Measurements from ENCODE around the gene SPIRE2. TPM values are rescaled to one million over a fixed set of nuclear protein-coding genes. Genes with fewer than 3 reads are reported as not detected.
"Not testable (repeated sequence)": the region's sequence is repeated elsewhere in the genome, so short reads cannot be mapped to it uniquely, and the experiment has no call there.

The SPIRE2 gene
- total RNA-seq, 4 donors from 2014 or later: 0.27 to 3.6 (median 2.0) TPM

DNA sequence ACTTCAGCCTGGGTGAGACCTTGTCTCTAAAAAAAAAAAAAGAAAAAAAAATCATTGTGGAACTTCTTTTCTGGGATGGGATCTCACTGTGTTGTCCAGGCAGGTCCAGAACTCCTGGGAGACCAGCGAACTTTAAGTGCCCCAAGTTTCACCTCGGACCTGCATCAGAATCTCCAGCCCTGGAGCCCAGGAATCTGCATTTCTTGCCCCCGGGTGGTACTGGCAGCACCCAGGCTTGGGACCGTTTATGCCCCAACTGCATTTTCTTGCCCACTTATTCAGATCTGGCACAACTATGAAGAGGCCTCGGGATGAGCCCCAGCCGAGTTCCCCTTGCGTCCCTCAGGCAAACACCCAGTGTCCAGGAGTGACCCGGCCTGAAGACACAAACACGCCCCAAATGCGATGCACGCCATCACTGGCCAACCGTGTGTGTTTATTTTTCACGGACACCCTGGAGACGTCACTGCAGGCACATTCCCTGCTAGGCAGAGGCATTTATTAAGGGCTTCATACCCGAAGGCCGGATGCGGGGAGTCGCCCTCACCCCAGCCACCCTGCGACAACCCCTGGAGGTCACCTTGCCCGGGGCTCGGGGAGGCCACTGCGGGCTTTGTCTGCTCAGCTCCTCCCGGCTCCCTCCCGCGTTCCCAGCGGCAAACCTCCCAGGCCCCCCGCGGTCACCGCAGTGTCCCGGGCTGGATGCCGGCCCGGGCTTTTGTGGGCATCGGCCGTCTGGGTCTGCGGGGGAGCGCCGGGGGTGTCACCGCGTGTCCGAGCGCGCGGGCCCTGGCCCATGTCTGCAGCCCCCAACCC lies 684 bp upstream of the SPIRE2 start:
- Histone ChIP-seq H3K4me3 (peak overlapping the region; percentile 45 to 63), H3K27ac (peak overlapping the region; percentile 3 to 95 (median 82)), H3K36me3 (no peaks in the 10 kb centered on the region), H3K9me3 (no peaks in the 10 kb centered on the region), H3K27me3 (no peaks in the 10 kb centered on the region), H3K4me1 (peaks cover 0 to 22% (median 8%) of the 10 kb centered on the region in 3 donors)
- TF ChIP-seq POLR2A (IDR thresholded peaks at IDR 0.05): no peak
- TF ChIP-seq EP300 (IDR thresholded peaks at IDR 0.05): no peak
- no peak for TF ChIP-seq POLR2AphosphoS5 (IDR thresholded peaks at IDR 0.05)
- TF ChIP-seq, protein P1, sequence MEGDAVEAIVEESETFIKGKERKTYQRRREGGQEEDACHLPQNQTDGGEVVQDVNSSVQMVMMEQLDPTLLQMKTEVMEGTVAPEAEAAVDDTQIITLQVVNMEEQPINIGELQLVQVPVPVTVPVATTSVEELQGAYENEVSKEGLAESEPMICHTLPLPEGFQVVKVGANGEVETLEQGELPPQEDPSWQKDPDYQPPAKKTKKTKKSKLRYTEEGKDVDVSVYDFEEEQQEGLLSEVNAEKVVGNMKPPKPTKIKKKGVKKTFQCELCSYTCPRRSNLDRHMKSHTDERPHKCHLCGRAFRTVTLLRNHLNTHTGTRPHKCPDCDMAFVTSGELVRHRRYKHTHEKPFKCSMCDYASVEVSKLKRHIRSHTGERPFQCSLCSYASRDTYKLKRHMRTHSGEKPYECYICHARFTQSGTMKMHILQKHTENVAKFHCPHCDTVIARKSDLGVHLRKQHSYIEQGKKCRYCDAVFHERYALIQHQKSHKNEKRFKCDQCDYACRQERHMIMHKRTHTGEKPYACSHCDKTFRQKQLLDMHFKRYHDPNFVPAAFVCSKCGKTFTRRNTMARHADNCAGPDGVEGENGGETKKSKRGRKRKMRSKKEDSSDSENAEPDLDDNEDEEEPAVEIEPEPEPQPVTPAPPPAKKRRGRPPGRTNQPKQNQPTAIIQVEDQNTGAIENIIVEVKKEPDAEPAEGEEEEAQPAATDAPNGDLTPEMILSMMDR (IDR thresholded peaks at IDR 0.05): no peak
- peak; percentile 52 for ATAC-seq
- 40 to 48% methylated on average over 3 to 4 of the region's 43 CpGs for WGBS, 2 donors (ENCODE audit: low coverage in 1 of 2)

DNA sequence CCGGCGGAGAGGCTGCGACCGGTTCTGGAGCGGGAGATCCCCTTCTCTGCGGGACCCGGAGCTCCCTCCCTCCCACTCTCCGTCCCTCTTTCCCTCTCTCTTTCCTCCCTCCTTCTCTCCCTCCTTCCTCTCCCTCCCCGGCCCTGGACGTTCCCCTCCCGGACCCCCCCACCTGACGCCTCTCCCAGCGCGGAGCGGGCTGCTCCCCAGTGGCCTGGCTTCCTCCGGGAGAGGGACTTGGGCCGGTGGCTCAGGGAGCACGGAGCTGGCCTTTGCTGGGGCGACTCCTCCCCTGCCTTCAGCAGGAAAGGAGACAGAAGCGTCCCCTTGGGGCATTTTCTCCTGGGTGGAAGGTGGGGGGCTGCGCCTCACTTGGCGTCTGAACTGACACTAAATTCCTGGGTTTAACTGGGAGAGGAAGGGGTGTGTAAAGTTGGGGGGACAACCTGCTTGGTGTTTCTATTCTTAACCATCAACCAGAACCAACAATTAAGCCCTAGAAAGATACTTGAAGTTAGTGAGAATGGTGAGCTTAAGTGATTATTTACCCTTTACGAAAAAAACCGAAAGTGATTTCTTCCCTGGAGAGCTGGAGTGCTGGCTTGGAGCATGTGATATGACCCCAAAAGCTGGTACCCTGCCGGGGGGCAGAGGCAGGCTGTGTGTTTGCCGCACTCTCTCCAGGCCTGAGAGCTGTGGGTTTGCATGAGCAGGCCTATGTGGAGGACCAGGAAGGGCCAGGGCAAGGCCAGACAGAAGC lies 775 bp downstream of the SPIRE2 start:
- no peaks in the 10 kb centered on the region for H3K36me3 ChIP-seq
- H3K9me3 ChIP-seq: no peaks in the 10 kb centered on the region
- no peaks in the 10 kb centered on the region for H3K27me3 ChIP-seq
- peaks cover 0 to 22% (median 8%) of the 10 kb centered on the region in 3 donors for H3K4me1 ChIP-seq
- peak overlapping the region; percentile 5 to 63 for H3K4me3 ChIP-seq
- no peak for ATAC-seq
- WGBS, 2 donors (ENCODE audit: low coverage in 1 of 2): 14% methylated on average over 8 of the region's 26 CpGs; no CpG with 5 or more reads in 1 of the 2 donors
- peak overlapping the region in 3 of 4 donors; percentile 62 to 87 (median 72) for H3K27ac ChIP-seq
- no peak for TF ChIP-seq POLR2A (IDR thresholded peaks at IDR 0.05)
- TF ChIP-seq, protein P1 (IDR thresholded peaks at IDR 0.05): no peak
- no peak for TF ChIP-seq EP300 (IDR thresholded peaks at IDR 0.05)
- TF ChIP-seq POLR2AphosphoS5 (IDR thresholded peaks at IDR 0.05): no peak

DNA sequence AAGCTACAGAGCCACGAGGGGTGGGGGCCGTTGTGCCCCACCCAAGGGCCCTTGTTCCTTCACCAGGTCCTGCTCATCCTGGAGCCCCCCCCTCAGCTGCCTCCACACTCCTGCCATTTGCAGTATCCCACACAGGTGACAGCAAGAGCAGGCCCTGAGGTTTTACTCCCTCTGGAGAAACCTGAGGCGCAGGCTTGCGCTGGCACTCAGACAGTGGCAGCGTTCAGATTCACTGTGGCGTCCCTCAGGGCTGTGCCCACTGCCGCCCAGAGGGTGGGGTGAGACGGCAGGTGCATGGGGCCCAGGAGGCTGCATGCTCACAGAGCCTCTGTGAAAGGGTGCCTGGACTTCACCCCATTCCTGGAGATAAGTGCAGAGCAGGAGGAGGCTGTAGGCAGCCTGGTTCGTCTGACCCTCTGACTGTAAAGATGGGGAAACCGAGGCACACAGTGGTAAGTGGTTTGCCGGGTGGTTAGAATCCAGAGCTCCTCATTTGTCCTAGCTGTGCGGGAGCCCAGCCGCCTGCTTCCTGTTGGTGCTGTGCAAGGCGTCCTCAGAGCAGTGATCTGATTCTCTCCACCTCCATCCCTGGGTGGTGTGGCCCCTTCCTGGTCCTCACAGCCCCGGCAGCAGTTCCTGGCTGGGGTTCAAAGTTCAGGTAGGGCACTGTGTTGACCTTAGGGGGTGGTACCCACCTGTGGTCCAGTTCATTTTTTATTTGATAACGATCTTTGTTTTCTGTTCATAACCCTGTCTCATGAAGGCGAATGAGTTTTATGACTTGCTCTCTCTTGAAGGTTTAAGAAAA lies 1.6 kb downstream of the SPIRE2 start:
- Histone ChIP-seq H3K27me3 (no peaks in the 10 kb centered on the region), H3K4me1 (peaks cover 0 to 22% (median 8%) of the 10 kb centered on the region in 3 donors), H3K4me3 (no peak overlapping the region), H3K27ac (no peak overlapping the region), H3K9me3 (no peaks in the 10 kb centered on the region), H3K36me3 (no peaks in the 10 kb centered on the region)
- WGBS, 2 donors (ENCODE audit: low coverage in 1 of 2): 58 to 64% methylated on average over 3 to 4 of the region's 17 CpGs
- TF ChIP-seq POLR2A (IDR thresholded peaks at IDR 0.05): no peak
- ATAC-seq: no peak

DNA sequence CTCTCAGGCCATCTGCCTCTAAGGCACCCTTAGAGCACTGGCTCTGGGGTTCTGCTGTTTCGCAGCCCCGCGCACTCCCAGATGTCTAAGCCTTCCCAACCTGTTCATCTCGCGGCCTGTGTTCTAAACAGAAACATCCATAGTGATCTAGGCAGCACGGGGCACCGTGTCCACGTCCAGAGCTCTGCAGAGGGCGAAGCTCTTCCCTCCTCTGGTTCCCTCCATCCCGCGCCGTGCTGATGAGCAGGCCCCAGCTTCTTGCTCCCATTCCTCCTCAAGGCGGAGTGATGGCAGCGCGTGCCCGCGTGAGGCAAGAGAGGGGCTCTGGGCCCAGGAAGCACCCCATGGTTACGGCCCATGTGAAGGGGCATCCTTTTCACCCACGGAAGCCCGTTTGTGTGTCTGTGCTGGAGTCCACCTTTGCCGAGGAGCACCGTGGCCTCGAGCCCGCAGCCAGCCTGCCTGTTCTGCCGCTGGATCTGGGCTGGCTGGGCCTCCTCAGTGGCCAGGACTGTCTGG lies 3.6 kb downstream of the SPIRE2 start:
- TF ChIP-seq POLR2A (IDR thresholded peaks at IDR 0.05) (no peak), EP300 (IDR thresholded peaks at IDR 0.05) (no peak), POLR2AphosphoS5 (IDR thresholded peaks at IDR 0.05) (no peak)
- TF ChIP-seq, protein P1 (IDR thresholded peaks at IDR 0.05): no peak
- H3K27ac ChIP-seq: no peak overlapping the region
- WGBS, 2 donors (ENCODE audit: low coverage in 1 of 2): 76 to 93% methylated on average over 4 to 13 of the region's 25 CpGs
- no peaks in the 10 kb centered on the region for H3K9me3 ChIP-seq
- ATAC-seq: no peak
- H3K27me3 ChIP-seq: no peaks in the 10 kb centered on the region
- no peaks in the 10 kb centered on the region for H3K36me3 ChIP-seq
- no peak overlapping the region for H3K4me3 ChIP-seq
- peaks cover 0 to 22% (median 8%) of the 10 kb centered on the region in 3 donors for H3K4me1 ChIP-seq

DNA sequence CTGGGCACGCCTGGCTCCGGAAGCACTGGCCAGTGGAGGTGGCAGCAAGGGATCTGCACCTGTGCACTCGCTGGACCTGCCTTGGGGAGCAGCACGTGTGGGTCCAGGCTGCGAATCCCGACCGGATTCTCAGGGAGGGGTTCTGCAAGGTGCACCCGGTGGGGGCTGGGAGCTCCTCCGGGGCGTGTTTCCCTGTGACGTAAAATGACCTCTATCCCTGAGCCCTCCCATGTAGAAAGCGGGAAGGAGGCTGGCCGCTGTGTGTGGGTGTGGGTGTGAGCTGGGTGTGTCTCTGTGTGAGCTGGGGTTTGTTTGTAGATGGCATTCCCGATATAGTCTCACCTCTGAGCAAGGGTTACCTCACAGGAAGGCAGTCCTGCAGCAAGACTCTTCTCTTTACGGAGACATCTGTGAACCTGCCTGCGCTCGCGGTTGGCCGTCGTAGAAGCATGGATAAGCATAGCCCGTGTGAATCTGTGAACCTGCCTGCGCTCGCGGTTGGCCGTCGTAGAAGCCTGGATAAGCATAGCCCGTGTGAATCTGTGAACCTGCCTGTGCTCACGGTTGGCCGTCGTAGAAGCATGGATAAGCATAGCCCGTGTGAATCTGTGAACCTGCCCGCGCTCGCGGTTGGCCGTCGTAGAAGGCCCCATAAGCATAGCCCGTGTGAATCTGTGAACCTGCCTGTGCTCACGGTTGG lies 5.5 kb downstream of the SPIRE2 start:
- H3K4me1 ChIP-seq, H3K9me3 ChIP-seq, H3K27ac ChIP-seq, H3K36me3 ChIP-seq, ATAC-seq, H3K27me3 ChIP-seq, H3K4me3 ChIP-seq: not testable (repeated sequence)
- 96 to 100% methylated on average over 9 to 27 of the region's 39 CpGs for WGBS, 2 donors (ENCODE audit: low coverage in 1 of 2)

DNA sequence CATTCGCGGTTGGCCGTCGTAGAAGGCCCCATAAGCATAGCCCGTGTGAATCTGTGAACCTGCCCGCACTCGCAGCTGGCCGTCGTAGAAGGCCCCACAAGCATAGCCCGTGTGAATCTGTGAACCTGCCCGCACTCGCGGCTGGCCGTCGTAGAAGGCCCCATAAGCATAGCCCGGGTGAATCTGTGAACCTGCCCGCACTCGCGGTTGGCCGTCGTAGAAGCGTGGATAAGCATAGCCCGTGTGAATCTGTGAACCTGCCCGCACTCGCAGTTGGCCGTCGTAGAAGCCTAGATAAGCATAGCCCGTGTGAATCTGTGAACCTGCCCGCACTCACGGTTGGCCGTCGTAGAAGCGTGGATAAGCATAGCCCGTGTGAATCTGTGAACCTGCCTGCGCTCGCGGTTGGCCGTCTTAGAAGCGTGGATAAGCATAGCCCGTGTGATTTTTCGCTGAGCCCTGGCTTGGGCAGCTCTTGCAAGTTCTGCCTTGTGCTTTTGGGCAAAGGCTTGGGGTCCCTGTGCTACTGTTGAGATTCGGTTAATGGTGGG lies 6.6 kb downstream of the SPIRE2 start:
- not testable (repeated sequence) for H3K27ac ChIP-seq, H3K4me1 ChIP-seq, H3K36me3 ChIP-seq, H3K27me3 ChIP-seq, H3K9me3 ChIP-seq, H3K4me3 ChIP-seq, ATAC-seq
- 94 to 96% methylated on average over 19 of the region's 42 CpGs for WGBS, 2 donors (ENCODE audit: low coverage in 1 of 2)

DNA sequence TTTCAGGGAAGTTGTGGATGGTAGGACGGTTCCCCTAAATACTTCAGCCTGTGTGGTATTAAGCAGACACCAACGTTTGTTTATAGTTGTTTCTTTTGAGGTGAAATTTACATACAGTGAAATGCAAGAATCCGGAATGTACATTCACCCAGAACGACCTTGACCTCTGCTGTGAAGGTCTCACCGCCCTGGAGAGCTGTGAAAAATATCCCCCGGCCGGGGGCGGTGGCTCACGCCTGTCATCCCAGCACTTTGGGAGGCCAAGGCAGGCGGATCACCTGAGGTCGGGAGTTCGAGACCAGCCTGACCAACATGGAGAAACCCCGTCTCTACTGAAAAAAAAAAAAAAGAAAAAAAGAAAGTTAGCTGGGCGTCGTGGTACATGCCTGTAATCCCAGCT lies 8.2 kb downstream of the SPIRE2 start:
- not testable (repeated sequence) for H3K4me3 ChIP-seq, H3K27ac ChIP-seq, H3K27me3 ChIP-seq, H3K9me3 ChIP-seq, H3K4me1 ChIP-seq, ATAC-seq, H3K36me3 ChIP-seq
- 62 to 96% methylated on average over 3 to 9 of the region's 15 CpGs for WGBS, 2 donors (ENCODE audit: low coverage in 1 of 2)

All from gastroesophageal sphincter (tissue), 4 donors.